Osteocyte (in vitro differentiated cells): ENCODE data around the gene RTN4IP1. TPM values are rescaled to one million over a fixed set of nuclear protein-coding genes. Genes with fewer than 3 reads are reported as not detected.

Experiments used
- DNase-seq: peaks from one replicate; pipeline ENCODE4 v3.0.0; 2021; ENCODE audit warnings: mixed read lengths; ENCODE audit not compliant: unreplicated experiment; ENCODE audit errors: extremely low spot score
- H3K27ac Mint-ChIP-seq: one replicate; pipeline ENCODE4 v1.8.0; 2021; ENCODE audit warnings: mild to moderate bottlenecking, mixed read lengths; ENCODE audit not compliant: unreplicated experiment
- H3K27me3 Mint-ChIP-seq: one replicate; pipeline ENCODE4 v1.8.0; 2021; ENCODE audit warnings: mixed read lengths; ENCODE audit not compliant: unreplicated experiment
- H3K36me3 Mint-ChIP-seq: one replicate; pipeline ENCODE4 v1.8.0; 2021; ENCODE audit warnings: mixed read lengths; ENCODE audit not compliant: unreplicated experiment
- H3K4me1 Mint-ChIP-seq: one replicate; pipeline ENCODE4 v1.8.0; 2021; ENCODE audit warnings: mixed read lengths; ENCODE audit not compliant: unreplicated experiment
- H3K4me3 Mint-ChIP-seq: one replicate; pipeline ENCODE4 v1.8.0; 2021; ENCODE audit warnings: mild to moderate bottlenecking, moderate library complexity, mixed read lengths; ENCODE audit not compliant: unreplicated experiment
- H3K9me3 Mint-ChIP-seq: one replicate; pipeline ENCODE4 v1.8.0; 2021; ENCODE audit warnings: mixed read lengths; ENCODE audit not compliant: unreplicated experiment
- total RNA-seq: library from RNA; stranded (reverse); gene quantifications from 2 replicates; pipeline ENCODE4 v1.2.1, GENCODE V29; 2021
- TF ChIP-seq, protein P1 (sequence below): fragments of 200-600 bp; sonication (generic); IDR thresholded peaks from 2 replicates; pipeline ENCODE4 v1.5.0; 2021; ENCODE audit warnings: antibody characterized with exemption, mild to moderate bottlenecking, moderate library complexity

The RTN4IP1 gene
- total RNA-seq, 1 donor from 2014 or later: 5.0 TPM

DNA sequence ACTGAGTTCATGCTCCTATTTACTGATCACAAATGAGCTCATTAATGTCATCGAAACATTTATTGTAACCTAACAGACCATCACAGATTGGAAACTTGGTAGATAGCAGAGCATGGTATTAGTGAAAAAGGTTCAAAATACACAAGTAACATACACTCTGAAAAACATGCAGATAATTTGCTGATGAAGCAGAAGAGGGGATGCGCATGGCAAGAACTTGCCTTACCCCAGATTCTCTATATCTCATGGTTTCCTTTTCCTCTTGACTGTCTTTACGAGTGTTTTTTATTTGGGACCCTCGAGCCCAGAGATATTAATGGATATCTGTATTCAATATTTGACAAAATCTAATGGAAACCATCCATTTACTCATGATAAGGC lies 37.7 kb upstream of the RTN4IP1 start:
- Mint-ChIP-seq H3K4me3 (no peak overlapping the region), H3K9me3 (peaks cover 5% of the 10 kb centered on the region), H3K27me3 (no peaks in the 10 kb centered on the region), H3K4me1 (no peaks in the 10 kb centered on the region), H3K27ac (no peak overlapping the region), H3K36me3 (peaks cover 40% of the 10 kb centered on the region)
- DNase-seq: no peak
- TF ChIP-seq, protein P1, sequence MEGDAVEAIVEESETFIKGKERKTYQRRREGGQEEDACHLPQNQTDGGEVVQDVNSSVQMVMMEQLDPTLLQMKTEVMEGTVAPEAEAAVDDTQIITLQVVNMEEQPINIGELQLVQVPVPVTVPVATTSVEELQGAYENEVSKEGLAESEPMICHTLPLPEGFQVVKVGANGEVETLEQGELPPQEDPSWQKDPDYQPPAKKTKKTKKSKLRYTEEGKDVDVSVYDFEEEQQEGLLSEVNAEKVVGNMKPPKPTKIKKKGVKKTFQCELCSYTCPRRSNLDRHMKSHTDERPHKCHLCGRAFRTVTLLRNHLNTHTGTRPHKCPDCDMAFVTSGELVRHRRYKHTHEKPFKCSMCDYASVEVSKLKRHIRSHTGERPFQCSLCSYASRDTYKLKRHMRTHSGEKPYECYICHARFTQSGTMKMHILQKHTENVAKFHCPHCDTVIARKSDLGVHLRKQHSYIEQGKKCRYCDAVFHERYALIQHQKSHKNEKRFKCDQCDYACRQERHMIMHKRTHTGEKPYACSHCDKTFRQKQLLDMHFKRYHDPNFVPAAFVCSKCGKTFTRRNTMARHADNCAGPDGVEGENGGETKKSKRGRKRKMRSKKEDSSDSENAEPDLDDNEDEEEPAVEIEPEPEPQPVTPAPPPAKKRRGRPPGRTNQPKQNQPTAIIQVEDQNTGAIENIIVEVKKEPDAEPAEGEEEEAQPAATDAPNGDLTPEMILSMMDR: no peak

DNA sequence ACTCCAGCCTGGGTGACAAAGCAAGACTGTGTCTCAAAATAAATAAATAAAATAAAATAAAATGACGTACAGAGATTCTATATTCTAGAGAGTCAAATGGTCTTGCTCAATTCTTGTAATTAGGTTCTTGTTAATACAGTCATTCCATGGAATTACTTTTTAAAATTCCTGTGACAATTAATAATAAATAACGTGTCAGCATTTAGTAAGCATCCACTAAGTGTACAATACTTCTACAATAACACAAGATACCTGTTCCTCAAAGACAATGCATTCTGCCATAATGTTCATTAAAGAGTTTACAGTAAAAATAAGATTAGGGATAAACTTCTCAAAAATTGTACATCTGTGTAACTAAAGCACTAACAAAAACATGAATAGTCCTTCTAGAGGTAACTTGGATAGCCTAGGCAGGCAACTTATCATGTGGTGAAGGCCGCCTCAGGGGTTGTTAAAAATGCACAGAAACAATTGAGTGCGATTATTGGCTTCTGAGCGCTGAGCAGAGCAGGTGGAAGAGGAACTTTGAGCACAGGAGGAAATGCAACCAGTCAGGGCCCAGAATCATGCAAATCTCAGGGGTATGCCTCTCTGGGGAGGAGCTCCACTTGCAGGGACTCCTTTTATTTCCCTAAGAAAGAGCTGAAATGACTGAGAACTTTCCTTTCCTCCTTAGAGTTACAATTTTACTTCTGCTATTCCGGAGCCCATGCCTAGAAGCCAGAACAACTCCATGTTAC lies 37.2 kb upstream of the RTN4IP1 start:
- no peaks in the 10 kb centered on the region for H3K4me1 Mint-ChIP-seq
- no peak overlapping the region for H3K27ac Mint-ChIP-seq
- no peak overlapping the region for H3K4me3 Mint-ChIP-seq
- H3K36me3 Mint-ChIP-seq: peaks cover 42% of the 10 kb centered on the region
- H3K27me3 Mint-ChIP-seq: no peaks in the 10 kb centered on the region
- DNase-seq: no peak
- peaks cover 5% of the 10 kb centered on the region for H3K9me3 Mint-ChIP-seq
- TF ChIP-seq, protein P1: no peak

DNA sequence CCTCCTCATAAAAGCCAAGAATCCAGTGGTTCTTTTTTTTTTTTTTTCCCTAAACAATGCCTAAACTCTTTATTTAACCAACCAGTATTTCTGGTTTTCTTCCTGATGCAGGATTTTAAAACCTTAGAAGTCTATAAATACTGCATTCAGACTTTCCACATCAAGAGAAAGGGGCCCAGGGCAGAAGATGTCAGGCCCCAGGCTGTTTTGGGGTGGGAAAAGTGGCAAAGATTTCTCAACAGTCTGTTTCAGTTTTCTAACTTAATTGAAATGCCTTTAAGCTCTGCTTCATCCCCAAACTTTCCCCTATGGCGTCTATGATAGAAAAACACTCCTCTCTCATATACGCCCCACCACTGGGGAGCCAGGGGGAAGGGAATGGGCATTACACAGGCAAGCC lies 33.2 kb upstream of the RTN4IP1 start:
- no peak for DNase-seq
- H3K27ac Mint-ChIP-seq: no peak overlapping the region
- TF ChIP-seq, protein P1: no peak
- H3K9me3 Mint-ChIP-seq: peaks cover 17% of the 10 kb centered on the region
- no peaks in the 10 kb centered on the region for H3K27me3 Mint-ChIP-seq
- H3K36me3 Mint-ChIP-seq: peaks cover 70% of the 10 kb centered on the region
- no peak overlapping the region for H3K4me3 Mint-ChIP-seq
- no peaks in the 10 kb centered on the region for H3K4me1 Mint-ChIP-seq

DNA sequence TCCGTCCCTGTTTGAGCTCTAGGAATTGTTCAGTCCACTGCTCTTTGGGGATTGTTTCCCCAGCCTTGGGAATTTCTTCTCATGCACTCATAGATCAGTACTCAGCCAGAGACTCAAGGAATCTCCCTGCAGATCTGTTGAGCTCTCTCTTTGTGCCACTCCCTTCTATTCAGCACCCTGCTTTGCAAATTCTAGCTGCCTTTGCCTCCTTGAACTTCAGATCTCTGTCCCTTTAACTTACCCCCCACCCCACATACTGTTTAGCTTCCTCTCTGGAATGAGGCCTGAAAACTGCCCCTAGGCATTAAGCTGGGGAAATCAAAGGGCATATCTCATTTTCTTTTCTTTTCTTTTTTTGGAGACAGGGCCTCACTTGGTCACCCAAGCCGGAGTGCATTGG lies 30.6 kb upstream of the RTN4IP1 start:
- no peaks in the 10 kb centered on the region for H3K27me3 Mint-ChIP-seq
- peaks cover 16% of the 10 kb centered on the region for H3K9me3 Mint-ChIP-seq
- no peaks in the 10 kb centered on the region for H3K4me1 Mint-ChIP-seq
- H3K27ac Mint-ChIP-seq: no peak overlapping the region
- H3K4me3 Mint-ChIP-seq: no peak overlapping the region
- DNase-seq: no peak
- TF ChIP-seq, protein P1: no peak
- H3K36me3 Mint-ChIP-seq: peaks cover 76% of the 10 kb centered on the region

DNA sequence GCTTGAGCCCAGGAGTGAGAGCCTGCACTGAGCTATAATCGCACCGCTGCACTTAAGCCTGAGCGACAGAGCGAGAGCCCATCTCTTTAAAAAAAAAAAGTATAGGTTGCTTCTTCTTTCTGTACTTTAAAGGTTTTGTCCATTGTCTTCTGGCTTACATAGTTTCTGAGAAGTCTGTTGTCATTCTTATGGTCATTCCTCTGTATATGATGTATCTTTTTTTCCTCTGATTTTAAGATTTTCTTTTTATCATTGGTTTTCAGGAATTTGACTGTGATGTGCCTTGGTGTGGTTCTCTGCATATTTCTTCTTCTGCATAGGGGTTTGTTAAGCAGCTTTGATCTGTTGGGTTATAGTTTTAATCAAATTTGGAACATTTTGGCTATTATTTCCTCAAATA lies 29.2 kb upstream of the RTN4IP1 start:
- Mint-ChIP-seq H3K27ac (no peak overlapping the region), H3K27me3 (no peaks in the 10 kb centered on the region), H3K4me3 (no peak overlapping the region), H3K9me3 (peaks cover 16% of the 10 kb centered on the region), H3K36me3 (peaks cover 72% of the 10 kb centered on the region), H3K4me1 (no peaks in the 10 kb centered on the region)
- no peak for DNase-seq
- TF ChIP-seq, protein P1: no peak
